Prostate gland (tissue), 2 donors: ENCODE measurements around the gene L1CAM.

ENCODE experiments used
- CTCF ChIP-seq, 4 experiments: fragments of 200-600 bp in 2 of 4; fragments of 450-650 bp in 2 of 4; sonication (generic) in 2 of 4; IDR thresholded peaks; 1 replicate in 3 of 4; 2 replicates in 1 of 4; pipeline ENCODE4 v1.5.1; 2016 to 2019; ENCODE audit warnings: antibody characterized with exemption in 4 of 4, mild to moderate bottlenecking in 2 of 4, moderate library complexity in 2 of 4
- POLR2A ChIP-seq: fragments of 450-650 bp; IDR thresholded peaks from one replicate; pipeline ENCODE4 v1.6.1; 2016; ENCODE audit warnings: antibody characterized with exemption, mild to moderate bottlenecking
- POLR2AphosphoS5 ChIP-seq: sonication (generic); formaldehyde crosslinking; IDR thresholded peaks from one replicate; pipeline ENCODE4 v1.6.1; 2017; ENCODE audit warnings: antibody characterized with exemption

DNA sequence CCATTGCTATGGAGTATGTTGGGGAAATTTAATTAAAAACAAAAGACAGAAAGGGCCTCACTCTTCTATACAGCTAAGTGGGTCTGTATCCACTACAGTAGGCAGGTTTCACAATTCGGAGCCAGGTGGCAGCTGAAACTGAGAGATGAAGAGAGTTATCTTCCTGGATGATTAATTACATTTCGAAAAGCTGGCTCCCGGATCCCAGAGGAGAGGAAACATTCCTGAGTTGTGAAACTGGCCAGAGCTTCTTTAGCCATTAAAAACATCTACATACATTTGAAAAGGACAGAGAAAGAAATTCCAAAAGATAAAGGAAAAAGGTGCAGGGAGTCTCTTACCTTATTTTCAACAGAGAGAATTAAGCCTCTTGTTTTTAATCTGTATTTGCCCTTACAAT, 40.1 kb downstream of the L1CAM start:
- TF ChIP-seq CTCF (IDR thresholded peaks at IDR 0.05) (no peak), POLR2A (no peak), POLR2AphosphoS5 (no peak)
